GM12874 (cell line): ENCODE results near the gene PLOD2.

Experiments used
- TF ChIP-seq, protein P1 (sequence below): IDR thresholded peaks from 2 replicates; pipeline ENCODE4 v1.5.1; 2011; ENCODE audit warnings: low read depth, mild to moderate bottlenecking, control low read depth, low read length, moderate library complexity; ENCODE audit not compliant: insufficient read depth

The PLOD2 gene

DNA sequence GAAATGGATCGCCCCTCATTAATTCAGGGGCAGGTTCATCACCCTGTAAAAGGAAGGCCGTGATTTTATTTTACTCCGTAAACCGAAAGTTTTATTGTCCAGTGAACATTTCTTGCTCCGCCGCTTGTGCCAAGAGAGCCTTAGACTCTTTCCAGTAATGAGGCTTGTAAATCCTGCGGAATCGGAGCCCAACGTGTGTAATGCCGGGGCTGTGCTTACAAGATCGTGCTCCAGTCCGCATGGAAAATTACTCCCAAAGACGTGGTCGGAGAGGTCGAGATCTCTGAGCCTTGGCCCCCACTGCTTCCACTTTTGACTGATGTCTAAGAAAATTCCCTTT lies 649 bp upstream of the PLOD2 start:
- TF ChIP-seq, protein P1, sequence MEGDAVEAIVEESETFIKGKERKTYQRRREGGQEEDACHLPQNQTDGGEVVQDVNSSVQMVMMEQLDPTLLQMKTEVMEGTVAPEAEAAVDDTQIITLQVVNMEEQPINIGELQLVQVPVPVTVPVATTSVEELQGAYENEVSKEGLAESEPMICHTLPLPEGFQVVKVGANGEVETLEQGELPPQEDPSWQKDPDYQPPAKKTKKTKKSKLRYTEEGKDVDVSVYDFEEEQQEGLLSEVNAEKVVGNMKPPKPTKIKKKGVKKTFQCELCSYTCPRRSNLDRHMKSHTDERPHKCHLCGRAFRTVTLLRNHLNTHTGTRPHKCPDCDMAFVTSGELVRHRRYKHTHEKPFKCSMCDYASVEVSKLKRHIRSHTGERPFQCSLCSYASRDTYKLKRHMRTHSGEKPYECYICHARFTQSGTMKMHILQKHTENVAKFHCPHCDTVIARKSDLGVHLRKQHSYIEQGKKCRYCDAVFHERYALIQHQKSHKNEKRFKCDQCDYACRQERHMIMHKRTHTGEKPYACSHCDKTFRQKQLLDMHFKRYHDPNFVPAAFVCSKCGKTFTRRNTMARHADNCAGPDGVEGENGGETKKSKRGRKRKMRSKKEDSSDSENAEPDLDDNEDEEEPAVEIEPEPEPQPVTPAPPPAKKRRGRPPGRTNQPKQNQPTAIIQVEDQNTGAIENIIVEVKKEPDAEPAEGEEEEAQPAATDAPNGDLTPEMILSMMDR: no peak

DNA sequence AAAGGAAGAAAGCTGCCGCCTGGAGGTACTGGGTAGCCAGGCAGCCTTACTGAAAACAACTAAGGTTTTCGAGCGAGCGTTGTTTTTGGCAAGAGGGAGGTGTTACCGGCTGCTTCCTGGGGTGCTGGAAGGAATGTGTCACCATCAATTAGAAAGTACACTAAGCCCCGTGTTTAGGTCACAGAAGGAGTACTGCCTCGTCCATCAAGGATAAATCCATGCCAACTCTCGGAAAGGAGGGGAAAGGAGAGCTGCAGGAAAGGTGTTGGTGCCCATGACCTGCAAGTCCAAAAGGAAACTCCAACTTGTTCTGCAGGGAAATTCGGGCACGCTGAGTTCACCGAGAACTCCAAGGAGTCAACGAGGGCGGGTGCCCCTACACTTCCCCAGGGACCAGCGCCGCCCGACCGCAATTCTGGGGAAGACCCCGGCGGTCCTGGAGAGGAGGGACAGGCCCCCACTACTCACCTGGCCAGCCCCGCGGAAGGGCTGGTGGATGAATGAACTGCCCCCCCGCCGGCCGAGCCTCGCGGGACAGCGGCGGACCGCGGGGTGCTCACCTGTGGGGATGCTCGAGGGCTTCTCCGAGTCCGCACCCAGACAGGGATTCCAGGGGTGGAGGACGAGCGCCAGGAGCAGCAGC lies 542 bp downstream of the PLOD2 start:
- TF ChIP-seq, protein P1: no peak

GRCh38 chr3:146159616-146160320 lies 1.2 kb downstream of the PLOD2 start:
- TF ChIP-seq, protein P1: no peak

DNA sequence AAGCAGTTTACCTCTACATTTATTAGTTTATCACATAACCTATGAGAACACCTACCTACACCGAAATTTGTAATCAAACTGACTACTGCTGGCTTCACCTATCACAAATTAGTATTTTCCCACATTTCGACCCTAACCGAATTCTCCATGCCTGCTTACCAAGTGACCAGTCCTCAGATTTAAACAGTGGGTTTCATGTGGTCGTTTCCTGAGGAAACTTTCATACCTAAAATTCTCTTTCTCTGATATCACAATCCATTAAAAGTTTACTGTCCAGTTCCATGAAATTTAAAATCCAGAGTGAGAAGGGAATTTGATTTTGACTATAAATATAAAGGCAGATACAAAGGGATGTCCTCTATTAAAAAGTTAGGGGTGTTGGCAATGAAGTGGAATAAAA lies 1.9 kb downstream of the PLOD2 start:
- TF ChIP-seq, protein P1: no peak

DNA sequence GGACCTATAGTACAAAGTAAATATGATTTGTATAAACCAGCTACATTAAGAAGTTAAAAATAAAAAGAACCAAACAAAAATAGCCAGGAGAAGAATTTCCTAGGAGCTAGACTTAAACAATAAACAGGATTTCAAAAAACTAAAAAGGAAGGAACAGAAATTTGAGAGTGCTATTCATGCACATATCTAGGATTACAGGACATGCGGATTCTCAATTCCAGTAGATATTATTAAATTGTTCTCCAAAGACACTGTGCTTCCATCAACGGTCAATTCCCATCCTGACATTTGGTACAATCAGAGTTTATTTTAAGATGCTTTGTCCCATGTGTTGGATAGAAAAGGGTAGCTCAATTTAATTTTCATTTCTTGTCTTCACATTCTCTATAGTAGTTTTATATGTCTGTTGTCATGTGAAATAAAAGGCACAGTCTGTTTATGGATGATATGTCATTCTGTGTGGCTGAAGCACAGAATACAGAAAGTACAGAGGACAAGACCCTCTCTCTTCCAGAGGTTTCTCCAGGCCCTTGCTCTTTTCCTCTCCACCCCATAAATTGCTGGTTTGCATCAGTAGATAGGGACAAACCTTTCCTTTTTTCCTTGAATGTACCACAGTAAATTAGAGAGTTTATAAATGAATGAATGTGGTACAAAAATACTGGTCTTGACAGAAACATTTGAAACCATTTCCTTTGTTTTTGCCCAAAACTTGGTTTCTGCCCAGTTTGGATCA lies 3.5 kb downstream of the PLOD2 start:
- TF ChIP-seq, protein P1: no peak

DNA sequence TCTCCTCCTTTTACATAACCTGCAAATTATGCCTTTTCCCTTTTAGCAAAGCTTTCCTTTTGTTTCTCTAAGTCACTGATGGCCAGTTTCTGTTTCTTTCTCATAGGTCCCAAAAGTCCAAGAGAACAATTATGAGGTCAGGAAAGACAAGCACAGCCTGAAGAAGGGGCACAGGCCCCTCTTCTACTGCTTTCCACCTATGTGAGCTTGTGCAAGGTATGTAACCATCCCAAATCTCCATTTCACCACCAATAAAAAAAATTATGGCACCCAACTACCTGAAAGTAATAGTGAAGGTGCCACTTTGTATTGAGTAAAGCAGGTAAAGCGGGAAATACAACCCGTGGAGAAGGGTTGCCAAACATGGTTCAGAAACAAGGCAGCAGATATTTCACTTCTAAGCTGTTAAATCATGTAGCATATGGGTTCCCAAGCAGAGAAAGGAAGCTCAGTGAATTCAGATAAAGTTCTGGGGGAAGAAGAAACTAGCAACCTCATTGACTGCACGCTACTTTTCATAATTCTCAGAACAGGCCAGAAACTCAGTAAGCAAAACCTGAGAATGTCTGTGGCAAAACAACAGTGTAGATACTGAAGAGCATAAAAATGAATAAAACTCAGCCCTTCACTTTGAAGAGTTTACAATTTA lies 4.2 kb downstream of the PLOD2 start:
- TF ChIP-seq, protein P1: no peak

DNA sequence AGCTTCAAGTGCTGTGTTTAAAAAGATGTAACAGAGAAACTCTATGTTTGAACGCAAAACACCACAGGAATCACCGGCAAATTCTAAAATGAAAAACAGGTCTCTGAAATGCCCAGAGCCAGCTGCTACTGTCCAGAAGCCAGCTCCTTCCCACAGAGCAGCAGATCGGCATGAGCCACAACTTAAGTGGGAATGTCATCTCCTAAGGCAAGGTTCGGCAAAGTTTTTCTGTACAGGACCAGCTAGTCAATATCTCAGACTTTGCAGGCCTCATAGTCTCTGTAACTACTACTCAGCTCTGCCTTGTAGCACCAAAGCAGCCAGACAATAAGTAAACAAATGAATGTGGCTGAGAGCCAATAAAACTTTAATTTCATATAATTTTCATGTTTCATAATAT lies 4.9 kb downstream of the PLOD2 start:
- TF ChIP-seq, protein P1: no peak
